H9 (cell line): Measurements from ENCODE around the gene C1orf159. TPM values are rescaled to one million over a fixed set of nuclear protein-coding genes. Genes with fewer than 3 reads are reported as not detected.

ENCODE experiments used
- DNase-seq: peaks from one replicate; pipeline ENCODE4 v3.0.0-alpha.2; 2017
- H2AFZ ChIP-seq: one replicate; pipeline ENCODE4 v1.6.1; 2013; ENCODE audit warnings: mild to moderate bottlenecking, low read length, control low read depth, moderate library complexity
- H2AK5ac ChIP-seq: 2 replicates; pipeline ENCODE4 v1.6.1; 2013; ENCODE audit warnings: low read length, control low read depth, mixed read lengths; ENCODE audit not compliant: insufficient read length
- H2BK120ac ChIP-seq: one replicate; pipeline ENCODE4 v1.6.1; 2013; ENCODE audit warnings: low read depth, mild to moderate bottlenecking, low read length, control low read depth, inconsistent platforms; ENCODE audit not compliant: poor library complexity, severe bottlenecking
- H2BK12ac ChIP-seq: 2 replicates; pipeline ENCODE4 v1.6.1; 2013; ENCODE audit warnings: low read length, control low read depth, mixed read lengths, low read depth; ENCODE audit not compliant: insufficient read length
- H2BK15ac ChIP-seq: 2 replicates; pipeline ENCODE4 v1.6.1; 2013; ENCODE audit warnings: low read depth, low read length, control low read depth
- H2BK20ac ChIP-seq: one replicate; pipeline ENCODE4 v1.6.1; 2013; ENCODE audit warnings: low read depth, mild to moderate bottlenecking, low read length, control low read depth, inconsistent platforms; ENCODE audit not compliant: poor library complexity, severe bottlenecking
- H2BK5ac ChIP-seq: 2 replicates; pipeline ENCODE4 v1.6.1; 2013; ENCODE audit warnings: low read length, control low read depth, mixed read lengths; ENCODE audit not compliant: insufficient read length
- H3K14ac ChIP-seq: 2 replicates; pipeline ENCODE4 v1.6.1; 2013; ENCODE audit warnings: low read length, control low read depth; ENCODE audit not compliant: insufficient read depth
- H3K18ac ChIP-seq: 2 replicates; pipeline ENCODE4 v1.6.1; 2013; ENCODE audit warnings: low read depth, mild to moderate bottlenecking, mixed read lengths, low read length, control low read depth; ENCODE audit not compliant: insufficient read length
- H3K23ac ChIP-seq: 2 replicates; pipeline ENCODE4 v1.6.1; 2013; ENCODE audit warnings: low read length, control low read depth, mixed read lengths, low read depth; ENCODE audit not compliant: insufficient read length
- H3K23me2 ChIP-seq: 2 replicates; pipeline ENCODE4 v1.6.1; 2013; ENCODE audit warnings: low read depth, mild to moderate bottlenecking, mixed read lengths, low read length, control low read depth; ENCODE audit not compliant: insufficient read length, poor library complexity, severe bottlenecking
- H3K27ac ChIP-seq: 2 replicates; pipeline ENCODE4 v1.5.1; 2013; ENCODE audit warnings: low read length, control low read depth, mixed read lengths, low read depth; ENCODE audit not compliant: insufficient read length
- H3K27me3 ChIP-seq: 2 replicates; pipeline ENCODE4 v1.6.1; 2013; ENCODE audit warnings: low read length, control low read depth, inconsistent platforms; ENCODE audit not compliant: insufficient read depth
- H3K4ac ChIP-seq: 2 replicates; pipeline ENCODE4 v1.6.1; 2013; ENCODE audit warnings: low read depth, mild to moderate bottlenecking, control low read depth, inconsistent platforms, low read length, moderate library complexity
- H3K4me1 ChIP-seq: 2 replicates; pipeline ENCODE4 v1.6.1; 2013; ENCODE audit warnings: low read length, control low read depth, inconsistent platforms; ENCODE audit not compliant: insufficient read depth
- H3K4me2 ChIP-seq: 2 replicates; pipeline ENCODE4 v1.6.1; 2013; ENCODE audit warnings: low read length, control low read depth, mixed read lengths; ENCODE audit not compliant: insufficient read length, insufficient read depth
- H3K56ac ChIP-seq: 2 replicates; pipeline ENCODE4 v1.6.1; 2013; ENCODE audit warnings: low read depth, mild to moderate bottlenecking, mixed read lengths, low read length, control low read depth; ENCODE audit not compliant: insufficient read length
- H3K79me1 ChIP-seq: 2 replicates; pipeline ENCODE4 v1.6.1; 2013; ENCODE audit warnings: low read depth, mild to moderate bottlenecking, moderate library complexity, low read length, control low read depth, inconsistent platforms; ENCODE audit not compliant: insufficient read depth, poor library complexity, severe bottlenecking
- H3K79me2 ChIP-seq: 2 replicates; pipeline ENCODE4 v1.6.1; 2013; ENCODE audit warnings: low read length, control low read depth, inconsistent platforms; ENCODE audit not compliant: insufficient read depth
- H3K9ac ChIP-seq: 2 replicates; pipeline ENCODE4 v1.6.1; 2013; ENCODE audit warnings: low read length, control low read depth, mixed read lengths; ENCODE audit not compliant: insufficient read length; ENCODE audit errors: extremely low read depth
- H3K9me3 ChIP-seq: one replicate; pipeline ENCODE4 v1.6.1; 2013; ENCODE audit warnings: low read depth, low read length, inconsistent platforms; ENCODE audit not compliant: control insufficient read depth
- H3T11ph ChIP-seq: one replicate; pipeline ENCODE4 v1.6.1; 2013; ENCODE audit warnings: mild to moderate bottlenecking, low read length, control low read depth, inconsistent platforms
- H4K20me1 ChIP-seq: one replicate; pipeline ENCODE4 v1.6.1; 2013; ENCODE audit not compliant: control insufficient read depth, insufficient read length, insufficient read depth
- H4K5ac ChIP-seq: 2 replicates; pipeline ENCODE4 v1.6.1; 2013; ENCODE audit warnings: low read depth, mild to moderate bottlenecking, mixed read lengths, low read length, control low read depth; ENCODE audit not compliant: insufficient read length
- H4K8ac ChIP-seq: replicated peaks from 2 replicates; pipeline ENCODE4 v1.6.1; 2013; ENCODE audit warnings: low read length, control low read depth, mixed read lengths, low read depth; ENCODE audit not compliant: insufficient read length
- H4K91ac ChIP-seq: 2 replicates; pipeline ENCODE4 v1.6.1; 2013; ENCODE audit warnings: low read depth, mild to moderate bottlenecking, moderate library complexity, mixed read lengths, low read length, control low read depth; ENCODE audit not compliant: insufficient read length
- H3K27ac Mint-ChIP-seq, 3 experiments: 2 replicates in 2 of 3; 3 replicates in 1 of 3; pipeline ENCODE4 v1.8.0; 2020 to 2021; ENCODE audit warnings: mixed read lengths in 3 of 3, mild to moderate bottlenecking in 1 of 3, moderate library complexity in 1 of 3
- H3K27me3 Mint-ChIP-seq: 2 replicates; pipeline ENCODE4 v1.8.0; 2021; ENCODE audit warnings: low read depth, mild to moderate bottlenecking, moderate library complexity, mixed read lengths
- H3K36me3 Mint-ChIP-seq, 3 experiments: 2 replicates in 2 of 3; 3 replicates in 1 of 3; pipeline ENCODE4 v1.8.0; 2020 to 2021; ENCODE audit warnings: low read depth in 3 of 3, mixed read lengths in 3 of 3; ENCODE audit not compliant: insufficient read depth in 1 of 3
- H3K4me1 Mint-ChIP-seq, 2 experiments: 2 replicates each; pipeline ENCODE4 v1.8.0; 2020; ENCODE audit warnings: mixed read lengths in 2 of 2
- H3K4me3 Mint-ChIP-seq, 2 experiments: 2 replicates in 1 of 2; 3 replicates in 1 of 2; pipeline ENCODE4 v1.8.0; 2020 to 2021; ENCODE audit warnings: mild to moderate bottlenecking in 2 of 2, mixed read lengths in 2 of 2, moderate library complexity in 1 of 2
- H3K9me3 Mint-ChIP-seq, 2 experiments: 2 replicates in 1 of 2; 3 replicates in 1 of 2; pipeline ENCODE4 v1.8.0; 2020; ENCODE audit warnings: mild to moderate bottlenecking in 2 of 2, mixed read lengths in 2 of 2, moderate library complexity in 1 of 2
- CTCF ChIP-seq: fragments of 200-600 bp; sonication (generic); conservative IDR thresholded peaks from 3 replicates; pipeline ENCODE4 v1.8.0; 2021; ENCODE audit warnings: antibody characterized with exemption, mild to moderate bottlenecking
- WGBS: extraction: QIAGEN DNeasy Blood & Tissue Kit; methylation state at CpG from one replicate; pipeline ENCODE4 v1.1.7; 2013; ENCODE audit warnings: missing lambda C conversion rate, low lambda C conversion rate, mixed read lengths; ENCODE audit not compliant: insufficient read length; ENCODE audit errors: extremely low coverage; 5-methylcytosine and 5-hydroxymethylcytosine counted together
- total RNA-seq: library from RNA; stranded (reverse); gene quantifications from 2 replicates; pipeline ENCODE4 v1.2.1, GENCODE V29; 2021

Gene C1orf159
- total RNA-seq, 1 experiment from 2014 or later = 12.3 TPM

GRCh38 chr1:1125945-1126344, 10.1 kb upstream of the C1orf159 start:
- H3K9ac ChIP-seq = no peak overlapping the region
- no peak overlapping the region for H2BK120ac ChIP-seq
- H3K14ac ChIP-seq = no peak overlapping the region
- H3K18ac ChIP-seq = no peak overlapping the region
- no CpG with 5 or more reads among the region's 18 CpGs for WGBS
- H2AK5ac ChIP-seq = no peak overlapping the region
- DNase-seq = no peak
- no peak overlapping the region for H2BK12ac ChIP-seq
- peaks cover 0 to 7% (median 0%) of the 10 kb centered on the region in 3 experiments; a peak in 2 of 7 replicates for H3K36me3 Mint-ChIP-seq
- H3T11ph ChIP-seq = no peak overlapping the region
- H3K27ac Mint-ChIP-seq = no peak overlapping the region
- no peaks in the 10 kb centered on the region for H3K9me3 ChIP-seq
- no peaks in the 10 kb centered on the region for H3K79me1 ChIP-seq
- no peak overlapping the region for H4K5ac ChIP-seq
- H3K27me3 Mint-ChIP-seq = peaks cover 14% of the 10 kb centered on the region
- no peaks in the 10 kb centered on the region for H3K27me3 ChIP-seq
- H3K4me2 ChIP-seq = no peak overlapping the region
- no peak overlapping the region for H4K8ac ChIP-seq
- no peaks in the 10 kb centered on the region for H3K79me2 ChIP-seq
- TF ChIP-seq CTCF = no peak
- H2BK5ac ChIP-seq = no peak overlapping the region
- H3K9me3 Mint-ChIP-seq = peaks cover 8 to 9% of the 10 kb centered on the region in 2 experiments; a peak in 4 of 5 replicates
- H3K4me3 Mint-ChIP-seq = no peak overlapping the region
- H3K4me1 ChIP-seq = no peaks in the 10 kb centered on the region
- no peak overlapping the region for H3K23ac ChIP-seq
- H2AFZ ChIP-seq = no peak overlapping the region
- no peak overlapping the region for H3K4ac ChIP-seq
- H3K4me1 Mint-ChIP-seq = peaks cover 0 to 2% of the 10 kb centered on the region in 2 experiments; a peak in 2 of 4 replicates
- no peaks in the 10 kb centered on the region for H3K23me2 ChIP-seq
- no peak overlapping the region for H4K91ac ChIP-seq
- H2BK15ac ChIP-seq = no peak overlapping the region
- no peak overlapping the region for H3K27ac ChIP-seq
- H4K20me1 ChIP-seq = no peaks in the 10 kb centered on the region
- H3K56ac ChIP-seq = no peak overlapping the region
- H2BK20ac ChIP-seq = no peak overlapping the region
